Activated CD4-positive, alpha-beta T cell treated with anti-CD3 and anti-CD28 coated beads for 24 hours (primary cell): ENCODE measurements around the gene FAS.
"Not testable (repeated sequence)": the region's sequence is repeated elsewhere in the genome, so short reads cannot be mapped to it uniquely, and the experiment has no call there.

Source experiments
- DNase-seq, 2 donors: peaks; one replicate each; pipeline ENCODE4 v3.0.0-alpha.2; 2020; ENCODE audit warnings: low read depth in 2 of 2

FAS gene

DNA sequence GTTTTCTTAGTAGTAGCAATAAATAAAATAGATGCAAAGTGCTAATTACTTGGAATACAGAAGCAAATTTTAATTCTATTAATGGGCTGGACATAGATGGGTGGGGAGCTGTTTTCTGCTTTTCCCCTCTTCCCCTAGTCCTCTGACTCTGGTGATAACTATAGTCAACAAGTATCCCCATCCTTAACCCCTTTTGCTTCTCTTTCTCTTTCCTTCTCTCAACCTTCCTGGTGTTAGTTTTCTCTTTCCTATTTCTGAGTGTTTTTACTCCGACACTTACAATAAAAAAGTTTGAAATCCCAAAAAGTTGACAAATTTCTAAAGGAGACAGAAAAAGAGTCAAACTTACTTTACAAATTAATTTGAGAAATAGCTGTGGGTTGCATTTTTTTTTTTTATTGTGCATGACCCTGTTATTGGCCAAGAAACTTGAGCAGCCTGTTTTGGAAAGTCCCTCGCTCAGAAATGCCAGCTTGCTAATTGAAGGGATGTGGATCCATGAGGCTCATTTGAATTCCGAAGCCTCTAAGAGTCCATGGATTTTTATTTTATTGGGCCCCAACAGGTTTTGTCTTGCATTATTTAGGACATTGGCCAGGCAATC is 2.4 kb downstream of the FAS start:
- no peak for DNase-seq

DNA sequence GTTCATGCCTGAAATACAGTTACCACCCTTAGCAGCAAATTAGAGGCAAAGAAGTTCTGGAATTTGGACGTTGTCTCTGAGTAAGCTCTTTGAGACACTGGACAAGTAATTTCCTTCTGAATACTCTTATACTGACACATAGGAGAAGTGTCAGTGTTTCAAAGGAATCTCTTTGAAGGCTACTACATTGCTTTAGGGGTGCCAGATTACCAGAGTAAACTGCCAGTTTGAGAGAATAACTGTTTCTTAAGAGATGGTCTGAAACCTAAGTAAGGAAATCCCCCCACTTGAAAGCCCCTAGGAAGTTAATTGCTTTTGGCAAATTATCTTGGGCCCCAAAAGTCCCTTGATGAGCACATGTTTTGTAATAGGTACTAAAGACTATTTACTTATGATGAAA is 3.4 kb downstream of the FAS start:
- DNase-seq: no peak

DNA sequence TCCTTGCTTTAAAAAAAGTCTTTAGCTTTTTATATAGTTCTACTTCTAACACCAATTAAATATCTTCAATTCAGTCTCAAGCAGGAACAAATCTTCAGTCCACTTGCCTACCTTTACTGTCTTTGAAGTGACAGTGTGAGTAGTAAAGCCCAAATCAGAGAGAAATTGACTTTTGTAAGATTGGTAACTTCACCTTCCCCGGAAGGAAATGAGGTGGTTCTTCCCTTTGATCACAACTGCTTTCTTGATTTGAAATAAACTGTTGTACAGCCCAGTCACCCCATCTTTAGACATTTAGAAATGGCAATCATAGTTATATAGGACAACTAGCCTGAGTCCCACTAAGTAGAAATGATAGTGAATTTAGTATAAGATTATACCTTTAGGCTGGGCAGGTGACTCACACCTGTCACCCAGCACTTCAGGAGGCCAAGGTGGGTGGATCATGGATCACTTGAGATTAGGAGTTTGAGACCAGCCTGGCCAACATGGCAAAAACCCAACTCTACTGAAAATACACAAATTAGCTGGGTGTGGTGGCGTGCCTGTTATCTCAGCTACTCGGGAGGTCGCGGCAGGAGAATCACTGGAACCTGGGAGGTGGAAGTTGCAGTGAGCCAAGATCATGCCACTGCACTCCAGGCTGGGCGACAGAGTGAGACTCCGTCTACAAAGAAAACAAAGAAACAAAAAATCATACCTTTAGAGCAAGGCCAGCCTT is 4.7 kb downstream of the FAS start:
- DNase-seq: no peak

- DNase-seq: no peak
These were observed 6.3 kb downstream of the FAS start for GRCh38 chr10:88996927-88997326.

DNA sequence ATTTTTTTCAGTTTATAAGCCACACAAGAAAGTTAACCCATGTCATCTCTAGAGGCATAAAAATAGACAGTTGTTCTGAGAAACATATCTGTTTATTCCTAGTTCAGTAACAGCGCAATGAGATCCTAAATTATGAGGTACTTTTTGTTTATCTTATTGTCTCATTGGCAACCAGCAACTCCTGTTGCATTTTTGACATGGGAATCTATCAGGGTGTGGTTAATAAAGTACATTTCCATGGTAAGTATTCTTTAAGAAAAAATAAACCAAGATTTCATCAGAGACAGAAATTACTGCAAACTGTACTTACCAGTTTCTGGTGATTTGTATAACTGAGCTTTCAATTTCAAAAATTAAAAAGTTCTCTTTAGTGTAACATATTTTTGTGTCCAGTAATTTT is 9.0 kb downstream of the FAS start:
- no peak for DNase-seq

GRCh38 chr10:89001024-89001728 is 10.6 kb downstream of the FAS start:
- no peak for DNase-seq

- no peak for DNase-seq
These were observed 11.1 kb downstream of the FAS start for GRCh38 chr10:89001729-89002072.

DNA sequence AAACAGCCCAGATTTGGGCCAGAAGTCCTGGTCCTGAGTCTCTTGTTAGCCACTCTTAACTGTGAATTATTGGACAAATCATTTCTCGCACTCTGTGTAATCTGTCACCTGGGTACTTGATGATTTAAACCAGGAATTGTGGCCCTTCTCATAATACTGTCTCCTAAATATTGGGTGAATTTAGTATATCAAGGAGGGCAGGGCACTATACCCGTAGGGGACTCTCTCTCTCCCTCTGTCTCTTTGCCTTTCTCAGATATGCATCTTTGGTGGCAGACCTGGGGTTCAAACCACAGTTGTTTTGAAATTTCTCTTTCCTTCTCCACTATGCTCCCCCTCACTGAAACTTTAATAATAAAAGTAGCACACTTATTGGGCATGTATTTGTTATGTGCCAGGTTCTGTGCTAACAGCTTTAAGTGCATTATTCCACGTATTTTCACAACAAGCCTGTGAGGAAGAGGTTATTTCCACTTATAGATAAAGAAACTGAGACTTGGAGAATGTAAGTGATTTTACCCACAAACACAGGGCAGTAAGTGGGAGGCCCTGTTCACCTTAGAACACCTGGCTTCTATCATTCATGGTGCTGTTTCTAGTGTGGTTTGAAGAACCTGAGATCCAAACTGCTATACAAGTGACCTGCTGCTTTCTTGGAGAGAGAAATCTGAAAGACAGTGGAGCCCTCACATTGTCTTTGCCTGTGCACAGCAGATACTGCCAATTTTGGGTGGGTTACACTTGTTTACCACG is 11.8 kb downstream of the FAS start:
- DNase-seq: no peak

DNA sequence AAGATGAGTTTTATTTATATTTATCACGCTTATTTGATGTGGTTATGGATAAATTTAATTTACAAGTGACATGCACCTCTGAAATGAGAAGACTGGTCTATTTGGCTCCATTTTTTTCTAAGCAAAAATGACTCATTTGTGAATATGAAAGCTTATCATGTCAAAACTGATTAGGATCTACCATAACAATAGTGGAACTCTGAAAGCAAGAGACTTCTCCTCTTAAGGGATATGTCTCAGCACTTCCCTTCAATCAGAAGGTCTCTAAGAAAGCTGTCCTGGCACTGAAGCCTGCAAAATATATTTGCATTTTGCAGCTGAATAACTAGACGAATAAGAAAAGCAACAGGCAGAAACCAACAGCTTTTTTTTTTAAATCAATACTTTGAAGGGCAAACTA is 12.7 kb downstream of the FAS start:
- DNase-seq: no peak

DNA sequence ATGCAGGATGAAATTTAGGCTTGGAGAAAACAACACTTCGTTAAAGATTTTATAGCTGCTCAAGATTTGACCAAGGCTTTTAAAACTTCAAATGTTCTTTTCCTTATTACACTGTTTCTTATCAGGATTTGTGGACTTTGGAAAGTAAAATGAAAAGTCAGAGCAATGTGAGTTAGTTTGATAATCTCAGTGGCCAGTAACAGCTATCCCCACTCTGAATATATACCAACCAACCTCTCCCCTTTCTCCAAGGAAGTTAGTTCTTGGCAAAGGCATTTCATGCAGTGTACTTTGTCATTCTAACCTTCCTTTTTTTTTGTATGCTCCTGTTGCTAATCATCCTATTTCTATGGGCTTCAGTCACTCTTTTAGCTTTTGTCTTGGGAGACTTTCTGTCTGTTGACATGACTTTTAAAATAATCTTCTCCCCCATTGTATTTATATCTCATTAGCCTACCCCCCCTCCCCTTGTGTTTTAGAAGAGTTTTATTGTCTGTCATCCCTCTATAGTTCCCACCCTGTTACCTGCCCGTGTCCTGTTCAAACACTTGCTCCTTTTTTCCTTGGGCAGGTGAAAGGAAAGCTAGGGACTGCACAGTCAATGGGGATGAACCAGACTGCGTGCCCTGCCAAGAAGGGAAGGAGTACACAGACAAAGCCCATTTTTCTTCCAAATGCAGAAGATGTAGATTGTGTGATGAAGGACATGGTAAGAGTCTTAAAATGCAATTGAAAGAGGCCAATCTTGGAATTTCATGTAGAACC is 16.7 kb downstream of the FAS start:
- no peak for DNase-seq

DNA sequence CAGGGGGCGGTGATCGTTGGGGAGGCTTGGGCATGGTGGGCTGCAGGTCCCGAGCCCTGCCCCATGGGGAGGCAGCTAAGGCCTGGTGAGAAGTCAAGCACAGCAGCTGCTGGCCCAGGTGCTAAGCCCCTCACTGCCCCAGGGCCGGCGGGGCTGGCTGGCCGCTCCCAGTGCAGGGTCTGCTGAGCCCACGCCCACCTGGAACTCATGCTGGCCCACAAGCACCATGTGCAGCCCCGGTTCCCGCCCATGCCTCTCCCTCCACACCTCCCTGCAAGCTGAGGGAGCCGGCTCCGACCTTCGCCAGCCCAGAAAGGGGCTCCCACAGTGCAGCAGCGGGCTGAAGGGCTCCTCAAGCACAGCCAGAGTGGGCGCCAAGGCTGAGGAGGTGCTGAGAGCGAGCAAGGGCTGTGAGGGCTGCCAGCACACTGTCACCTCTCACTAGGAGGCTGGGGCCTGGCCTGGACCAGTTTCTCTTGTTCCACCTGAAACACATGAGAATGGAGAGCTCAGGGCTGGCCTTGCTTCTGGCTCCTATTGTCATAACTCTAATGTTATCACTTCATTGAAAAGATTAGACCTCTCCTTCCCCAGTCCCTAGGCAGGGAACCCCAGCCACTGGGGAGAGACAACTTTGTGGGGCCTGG is 28.2 kb downstream of the FAS start:
- DNase-seq: not testable (repeated sequence)

DNA sequence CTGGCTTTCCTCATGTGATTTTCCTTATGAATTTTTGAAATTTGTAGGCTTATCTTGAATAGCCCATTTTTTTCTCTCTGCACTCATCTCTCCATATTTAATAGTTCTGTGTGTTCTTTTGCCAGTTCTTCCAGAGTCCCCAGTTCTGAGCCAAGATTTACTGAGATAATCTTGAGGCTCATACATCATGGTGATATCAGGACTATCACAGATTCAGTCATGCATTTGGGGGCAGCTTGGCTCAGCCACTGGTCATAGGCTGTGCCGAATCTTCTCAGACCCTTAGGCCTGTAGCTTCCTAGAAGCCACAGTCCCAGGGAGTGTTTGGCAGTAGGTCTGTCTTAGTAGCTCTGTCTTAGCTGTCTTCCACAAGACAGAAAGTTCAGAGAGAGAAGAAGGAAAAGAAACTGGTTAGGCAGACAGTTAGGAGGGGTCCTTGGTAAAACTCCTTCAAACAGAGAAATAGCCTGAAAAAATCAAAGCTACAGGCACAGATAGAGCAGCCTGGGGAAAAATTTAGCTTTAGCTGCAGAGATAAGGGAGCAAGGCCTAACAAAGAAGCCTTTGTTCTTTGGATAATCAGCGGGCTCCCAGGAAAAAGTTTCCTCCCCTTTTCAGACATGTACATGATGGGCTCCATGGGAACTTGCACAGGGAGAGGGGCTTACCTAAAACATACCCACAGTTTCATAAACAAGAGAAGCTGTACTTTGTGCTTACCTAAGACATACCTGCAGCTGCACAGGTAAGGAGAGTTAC is 29.1 kb downstream of the FAS start:
- no peak for DNase-seq

DNA sequence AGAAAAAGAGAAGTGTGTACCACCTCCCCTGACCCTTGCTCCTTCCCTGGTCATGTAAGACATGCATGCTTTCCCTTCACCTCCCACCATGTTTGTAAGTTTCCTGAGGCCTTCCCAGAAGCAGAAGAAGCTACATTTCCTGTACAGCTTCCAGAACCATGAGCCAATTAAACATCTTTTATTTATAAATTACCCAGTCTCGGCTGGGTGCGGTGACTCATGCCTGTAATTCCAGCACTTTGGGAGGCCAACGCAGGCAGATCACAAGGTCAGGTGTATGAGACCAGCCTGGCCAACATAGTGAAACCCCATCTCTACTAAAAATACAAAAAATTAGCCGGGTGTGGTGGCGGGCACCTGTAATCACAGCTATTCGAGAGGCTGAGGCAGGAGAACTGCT is 30.9 kb downstream of the FAS start:
- not testable (repeated sequence) for DNase-seq

DNA sequence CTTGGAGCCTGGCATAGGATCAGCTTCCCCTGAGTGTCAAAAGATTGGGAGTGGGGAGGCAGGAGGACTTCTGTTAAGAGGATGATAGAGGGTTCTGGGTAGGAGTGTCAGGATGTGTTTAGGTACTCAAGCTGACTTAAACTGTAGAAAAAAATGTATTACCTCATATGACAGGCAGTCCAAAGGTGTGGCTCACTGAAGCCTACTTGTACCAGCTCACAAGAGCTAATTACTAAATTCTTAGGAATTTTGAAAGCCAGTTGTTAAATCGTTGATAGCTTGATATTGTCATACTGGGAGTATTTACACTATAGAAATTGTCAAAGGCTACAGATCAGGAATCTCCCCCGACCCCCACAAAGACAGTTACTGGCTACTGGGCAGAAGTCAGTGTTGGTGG is 32.1 kb downstream of the FAS start:
- no peak for DNase-seq

DNA sequence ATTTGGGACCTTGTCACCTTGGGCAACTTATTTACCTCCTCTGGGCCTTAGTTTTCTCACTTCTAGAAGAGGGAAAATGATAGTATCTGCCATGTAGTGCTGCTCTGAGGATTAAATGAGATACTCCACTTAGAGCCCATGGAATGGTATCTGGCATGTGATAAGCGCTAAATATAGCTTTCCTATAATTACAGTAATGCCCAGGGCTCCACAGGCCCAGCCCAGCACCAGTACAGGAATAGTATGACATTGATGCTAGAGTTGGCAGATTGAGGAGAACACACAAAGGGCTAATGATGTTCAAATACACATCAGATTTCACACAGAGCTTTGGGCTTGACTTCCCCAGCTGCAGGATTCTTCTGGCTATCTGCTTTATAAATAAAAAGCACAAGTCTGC is 34.9 kb downstream of the FAS start:
- no peak for DNase-seq

DNA sequence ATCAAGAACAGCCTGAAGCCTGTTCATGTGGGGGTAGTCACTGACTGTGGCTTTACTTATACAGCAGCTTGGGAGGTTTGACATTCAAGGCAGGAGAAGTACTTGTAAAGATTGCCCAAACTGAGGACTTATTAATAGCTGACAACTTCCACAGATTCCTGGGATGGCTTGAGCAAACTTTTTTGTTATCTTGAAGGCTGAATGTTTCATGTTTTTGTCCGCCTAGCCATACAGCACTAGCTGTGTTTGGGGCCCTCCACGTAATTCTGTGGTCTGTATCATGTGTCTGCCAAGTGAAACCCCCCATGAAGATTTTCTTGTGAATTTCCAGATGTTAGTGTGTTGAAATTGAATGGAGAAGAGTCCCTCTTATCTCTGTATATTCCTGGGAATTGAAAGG is 38.6 kb downstream of the FAS start:
- no peak for DNase-seq

- peak; percentile 52 to 60 for DNase-seq
These were observed 39.3 kb downstream of the FAS start for GRCh38 chr10:89029785-89030437.

GRCh38 chr10:89030791-89031190 is 40.2 kb downstream of the FAS start:
- DNase-seq: no peak

DNA sequence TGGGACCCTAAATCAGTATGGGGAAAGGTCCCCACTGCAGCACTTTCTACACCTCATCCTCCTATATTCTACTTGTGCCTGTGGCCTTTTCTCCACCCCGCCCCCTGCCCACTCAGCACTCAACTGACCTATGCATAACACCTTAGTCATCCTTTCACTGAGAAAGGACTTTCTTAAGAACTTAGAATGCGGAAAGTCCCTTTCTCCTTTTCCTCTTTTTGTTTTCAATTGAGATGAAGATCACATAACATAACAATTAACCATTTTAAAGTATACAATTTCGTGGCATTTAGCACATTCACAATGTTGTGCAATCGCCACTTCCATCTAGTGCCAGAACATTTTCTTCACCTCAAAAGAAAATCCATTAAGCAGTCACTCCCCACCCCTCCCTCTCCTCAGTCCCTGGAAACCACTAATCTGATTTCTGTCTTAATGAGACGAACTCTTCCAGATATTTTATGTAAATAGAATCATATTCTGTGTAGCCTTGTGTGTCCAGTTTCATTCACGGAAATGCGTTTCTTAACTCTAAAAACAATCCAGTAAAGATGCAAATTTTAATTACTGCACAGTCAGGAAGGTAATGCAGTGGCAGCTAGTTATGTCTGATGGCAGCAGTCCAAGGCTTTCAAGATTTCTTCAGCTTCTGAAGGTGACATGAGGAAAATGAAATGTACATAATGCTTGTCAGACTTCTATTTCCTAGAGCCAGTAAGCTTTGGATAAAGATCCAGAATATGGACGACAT is 41.7 kb downstream of the FAS start:
- DNase-seq: peak; percentile 41 to 55
